ENCODE results near the gene ACTRT2. TPM values are rescaled to one million over a fixed set of nuclear protein-coding genes. Genes with fewer than 3 reads are reported as not detected.

The ACTRT2 gene
- total RNA-seq, 1 experiment from 2014 or later, result not detected

DNA sequence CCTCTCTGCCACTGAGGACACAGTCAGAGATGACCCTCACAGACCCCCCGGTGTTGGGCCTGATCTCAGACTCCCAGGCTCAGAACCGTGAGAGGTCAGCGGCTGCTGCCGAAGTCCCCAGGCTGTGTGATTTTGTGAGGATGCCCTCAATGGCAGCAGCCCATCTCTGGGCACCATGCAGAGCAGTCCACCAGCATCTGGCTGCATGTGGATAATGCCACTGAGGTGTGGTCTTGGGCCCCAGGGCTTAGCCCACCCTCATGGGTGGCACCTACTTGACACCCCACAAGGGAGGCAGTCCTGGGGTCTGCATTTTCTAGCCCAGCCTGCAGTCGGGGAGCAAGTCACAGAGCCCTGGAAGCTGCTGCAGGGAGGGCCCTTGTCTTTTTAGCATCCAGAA is 5.5 kb upstream of the ACTRT2 start:
- Histone ChIP-seq H3K27me3 (ENCODE audit: insufficient read depth, low read length) (no peaks in the 10 kb centered on the region; the same call in 1 of the 2 replicates), H4K91ac (ENCODE audit: insufficient read length, low read depth, low read length) (no peak overlapping the region), H3K9me3 (ENCODE audit: control insufficient read depth, low read depth, low read length) (peaks cover 10% of the 10 kb centered on the region), H4K5ac (ENCODE audit: insufficient read length, low read depth, low read length) (no peak overlapping the region), H4K20me1 (ENCODE audit: control insufficient read depth, insufficient read depth, insufficient read length) (no peaks in the 10 kb centered on the region), H2AFZ (ENCODE audit: low read length) (no peak overlapping the region), H2BK20ac (ENCODE audit: low read depth, low read length, poor library complexity, severe bottlenecking) (no peak overlapping the region), H3K4ac (ENCODE audit: low read depth, low read length) (no peak overlapping the region), H3K23ac (ENCODE audit: insufficient read length, low read depth, low read length) (no peak overlapping the region), H2AK5ac (ENCODE audit: insufficient read length, low read length) (no peak overlapping the region), H3K56ac (ENCODE audit: insufficient read length, low read depth, low read length) (no peak overlapping the region), H3K23me2 (ENCODE audit: insufficient read length, low read depth, low read length, poor library complexity, severe bottlenecking) (no peaks in the 10 kb centered on the region), H3K14ac (ENCODE audit: insufficient read depth, low read length) (no peak overlapping the region), H2BK5ac (ENCODE audit: insufficient read length, low read length) (no peak overlapping the region), H3K9ac (ENCODE audit: extremely low read depth, insufficient read length, low read length) (no peak overlapping the region), H3K4me2 (ENCODE audit: insufficient read depth, insufficient read length, low read length) (no peak overlapping the region), H4K8ac (replicated peaks; ENCODE audit: insufficient read length, low read depth, low read length) (no peak overlapping the region), H2BK120ac (ENCODE audit: low read depth, low read length, poor library complexity, severe bottlenecking) (no peak overlapping the region), H3K27ac (ENCODE audit: insufficient read length, low read depth, low read length) (no peak overlapping the region), H3K4me1 (ENCODE audit: insufficient read depth, low read length) (no peaks in the 10 kb centered on the region), H3K79me2 (ENCODE audit: insufficient read depth, low read length) (no peaks in the 10 kb centered on the region), H3T11ph (ENCODE audit: low read length) (no peak overlapping the region), H3K18ac (ENCODE audit: insufficient read length, low read depth, low read length) (no peak overlapping the region), H2BK15ac (ENCODE audit: low read depth, low read length) (no peak overlapping the region), H2BK12ac (ENCODE audit: insufficient read length, low read depth, low read length) (no peak overlapping the region), H3K79me1 (ENCODE audit: insufficient read depth, low read depth, low read length, poor library complexity, severe bottlenecking) (no peaks in the 10 kb centered on the region)
- H3K4me3 Mint-ChIP-seq, result no peak overlapping the region
- no peak overlapping the region for H3K27ac Mint-ChIP-seq
- no peak for TF ChIP-seq CTCF (conservative IDR thresholded peaks at IDR 0.05)
- H3K27me3 Mint-ChIP-seq (ENCODE audit: low read depth), result peaks cover 6% of the 10 kb centered on the region
- peaks cover 8 to 55% of the 10 kb centered on the region in 2 experiments; a peak in 4 of 5 replicates for H3K9me3 Mint-ChIP-seq
- H3K4me1 Mint-ChIP-seq, result peaks cover 0 to 19% of the 10 kb centered on the region in 2 experiments; a peak in 2 of 4 replicates
- WGBS (ENCODE audit: extremely low coverage, insufficient read length, low lambda C conversion rate), result no CpG with 5 or more reads among the region's 5 CpGs
- no peak for DNase-seq
- H3K36me3 Mint-ChIP-seq (ENCODE audit: insufficient read depth in 1 of 3, low read depth in 3 of 3), result peaks cover 0 to 21% (median 2%) of the 10 kb centered on the region in 3 experiments; a peak in 4 of 7 replicates
